Cardiac fibroblast (primary cell): ENCODE measurements around the gene KIAA1586.

Experiments used
- DNase-seq, 2 donors: peaks; one replicate each; pipeline versions ENCODE4 v3.0.0 to v3.0.0-alpha.2; 2010; ENCODE audit warnings: low read depth in 2 of 2
- H3K4me3 ChIP-seq, 2 donors: replicated peaks in 1 of 2; 1 replicate in 1 of 2; 2 replicates in 1 of 2; pipeline ENCODE4 v1.5.1; 2011; ENCODE audit warnings: low read depth in 2 of 2, low read length in 2 of 2, mild to moderate bottlenecking in 2 of 2, moderate library complexity in 1 of 2
- CTCF ChIP-seq: IDR thresholded peaks from one replicate; pipeline ENCODE4 v1.5.1; 2011; ENCODE audit warnings: low read depth, mild to moderate bottlenecking, low read length, inconsistent platforms

The KIAA1586 gene

GRCh38 chr6:57013521-57013926 is 33.0 kb upstream of the KIAA1586 start:
- no peak overlapping the region for H3K4me3 ChIP-seq
- peak; percentile 64 to 74 for DNase-seq
- TF ChIP-seq CTCF = no peak

GRCh38 chr6:57017069-57017468 is 29.4 kb upstream of the KIAA1586 start:
- peak in 1 of 2 donors; percentile 32 for DNase-seq
- TF ChIP-seq CTCF = no peak
- H3K4me3 ChIP-seq = no peak overlapping the region

GRCh38 chr6:57017841-57018240 is 28.7 kb upstream of the KIAA1586 start:
- no peak for DNase-seq
- H3K4me3 ChIP-seq = no peak overlapping the region
- no peak for TF ChIP-seq CTCF

GRCh38 chr6:57019434-57019833 is 27.1 kb upstream of the KIAA1586 start:
- TF ChIP-seq CTCF = no peak
- no peak for DNase-seq
- H3K4me3 ChIP-seq = no peak overlapping the region

- TF ChIP-seq CTCF = peak; percentile 38
- peak; percentile 72 to 75 for DNase-seq
- H3K4me3 ChIP-seq = no peak overlapping the region
These were observed 25.3 kb upstream of the KIAA1586 start for GRCh38 chr6:57021086-57021720.

GRCh38 chr6:57024321-57024720 is 22.2 kb upstream of the KIAA1586 start:
- H3K4me3 ChIP-seq = no peak overlapping the region
- TF ChIP-seq CTCF = no peak
- DNase-seq = no peak

GRCh38 chr6:57024775-57025174 is 21.7 kb upstream of the KIAA1586 start:
- H3K4me3 ChIP-seq = no peak overlapping the region
- no peak for DNase-seq
- TF ChIP-seq CTCF = no peak
